ENCODE measurements around the gene NOC4L.

NOC4L gene

GRCh38 chr12:132163911-132164288 is 19.6 kb downstream of the NOC4L start:
- no peak overlapping the region for H3K4me3 ChIP-seq (ENCODE audit: low read depth, low read length)
- no peak for DNase-seq (ENCODE audit: low read depth)
- TF ChIP-seq CTCF (IDR thresholded peaks at IDR 0.05; ENCODE audit: low read depth, low read length, missing control alignments): peak; percentile 44
- in situ Hi-C loops (cut with HindIII; ENCODE audit: low sequenced_read_pairs): no loop called here

- in situ Hi-C loops (cut with HindIII; ENCODE audit: low sequenced_read_pairs): no loop called here
- no peak for DNase-seq (ENCODE audit: low read depth)
- no peak overlapping the region for H3K4me3 ChIP-seq (ENCODE audit: low read depth, low read length)
- no peak for TF ChIP-seq CTCF (IDR thresholded peaks at IDR 0.05; ENCODE audit: low read depth, low read length, missing control alignments)
These were observed 20.2 kb downstream of the NOC4L start for GRCh38 chr12:132164426-132164825.

DNA sequence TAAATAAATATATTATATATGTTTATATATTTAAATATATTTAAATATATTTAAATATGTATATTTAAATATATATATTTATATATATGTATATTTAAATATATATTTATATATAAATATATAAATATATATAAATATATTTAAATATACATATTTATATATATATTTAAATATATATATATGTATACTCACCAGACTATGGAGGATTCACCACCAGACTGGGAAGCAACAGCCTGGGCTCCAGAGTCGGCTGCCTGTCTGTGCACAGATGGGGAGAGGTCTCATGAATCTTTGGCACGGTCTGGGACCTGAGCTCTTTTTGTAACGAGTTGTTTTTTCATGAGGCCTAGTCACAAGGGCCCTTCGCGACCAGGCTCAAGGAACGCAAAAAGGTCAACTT is 21.3 kb downstream of the NOC4L start:
- no peak for DNase-seq (ENCODE audit: low read depth)
- H3K4me3 ChIP-seq (ENCODE audit: low read depth, low read length): no peak overlapping the region
- TF ChIP-seq CTCF (IDR thresholded peaks at IDR 0.05; ENCODE audit: low read depth, low read length, missing control alignments): no peak
- in situ Hi-C loops (cut with HindIII; ENCODE audit: low sequenced_read_pairs): no loop called here

GRCh38 chr12:132166093-132166492 is 21.8 kb downstream of the NOC4L start:
- no peak for DNase-seq (ENCODE audit: low read depth)
- in situ Hi-C loops (cut with HindIII; ENCODE audit: low sequenced_read_pairs): no loop called here
- no peak overlapping the region for H3K4me3 ChIP-seq (ENCODE audit: low read depth, low read length)
- no peak for TF ChIP-seq CTCF (IDR thresholded peaks at IDR 0.05; ENCODE audit: low read depth, low read length, missing control alignments)

- DNase-seq (ENCODE audit: low read depth): no peak
- no peak overlapping the region for H3K4me3 ChIP-seq (ENCODE audit: low read depth, low read length)
- no peak for TF ChIP-seq CTCF (IDR thresholded peaks at IDR 0.05; ENCODE audit: low read depth, low read length, missing control alignments)
- in situ Hi-C loops (cut with HindIII; ENCODE audit: low sequenced_read_pairs): no loop called here
These were observed 22.7 kb downstream of the NOC4L start for GRCh38 chr12:132166801-132167591.

DNA sequence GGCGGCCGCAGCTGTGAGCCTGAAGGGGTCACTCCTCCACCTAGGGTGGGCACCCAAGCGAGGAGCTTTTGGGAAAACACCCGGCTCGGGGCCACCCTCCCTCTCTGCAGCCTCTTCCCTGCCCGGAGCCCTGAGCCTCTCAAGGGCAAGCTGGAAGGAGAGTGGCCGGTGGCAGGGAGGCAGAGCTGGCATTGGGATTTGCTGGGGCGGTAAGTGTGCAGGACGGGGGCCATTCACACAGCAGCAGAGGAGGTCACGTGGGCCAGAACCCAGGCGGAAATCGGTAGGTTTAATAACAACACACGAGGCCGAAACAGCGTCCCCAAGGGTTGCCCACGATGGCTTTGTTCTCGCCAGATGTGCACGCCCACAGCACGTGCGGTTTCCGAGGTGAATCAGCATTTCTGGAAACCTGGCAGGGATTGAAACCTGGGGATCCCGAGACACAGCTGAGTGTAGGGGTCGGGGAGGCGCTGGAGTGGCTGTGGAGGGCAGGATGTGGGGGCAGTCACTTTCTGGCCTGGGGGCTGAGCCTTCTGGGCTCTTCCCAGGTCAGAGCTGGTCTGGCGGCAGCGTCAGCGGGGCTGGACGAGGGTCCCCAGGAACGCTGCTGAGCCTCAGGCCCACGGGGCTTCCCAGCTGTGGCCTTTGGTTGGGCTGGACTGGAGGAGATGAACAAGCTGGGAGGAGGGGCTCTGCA is 23.5 kb downstream of the NOC4L start:
- in situ Hi-C loops (cut with HindIII; ENCODE audit: low sequenced_read_pairs): no loop called here
- TF ChIP-seq CTCF (IDR thresholded peaks at IDR 0.05; ENCODE audit: low read depth, low read length, missing control alignments): no peak
- H3K4me3 ChIP-seq (ENCODE audit: low read depth, low read length): no peak overlapping the region
- no peak for DNase-seq (ENCODE audit: low read depth)

All from astrocyte of the cerebellum (primary cell).